ENCODE measurements around the gene NAV3. TPM values are rescaled to one million over a fixed set of nuclear protein-coding genes. Genes with fewer than 3 reads are reported as not detected.

NAV3 gene
- polyA plus RNA-seq, 1 of the 3 experiments (the other 2 are of a cell fraction) = 10.5 TPM

GRCh38 chr12:77925536-77926108 is 94.9 kb downstream of the NAV3 start:
- no peaks in the 10 kb centered on the region for H3K27me3 ChIP-seq (ENCODE audit: insufficient read depth)
- H3K9me2 ChIP-seq = no peaks in the 10 kb centered on the region
- peak overlapping the region in 1 of 2 experiments; percentile 61; a peak in 1 of 4 replicates for H3K4me3 ChIP-seq (ENCODE audit: low read depth in 2 of 2, low read length in 1 of 2)
- no peaks in the 10 kb centered on the region for H3K9me3 ChIP-seq
- peak; percentile 54 for DNase-seq
- TF ChIP-seq USF2 (IDR thresholded peaks at IDR 0.05; ENCODE audit: borderline replicate concordance, low read depth, low read length) = no peak
- peak; percentile 88 for TF ChIP-seq RAD21 (IDR thresholded peaks at IDR 0.05; ENCODE audit: low read length)
- 0 out of 2 replicates have a peak, but pooled peaks have one; percentile 4 for TF ChIP-seq IRF3 (IDR thresholded peaks at IDR 0.05; ENCODE audit: low read depth, low read length)
- TF ChIP-seq GABPA (IDR thresholded peaks at IDR 0.05; ENCODE audit: low read depth) = no peak
- peak; percentile 74 for TF ChIP-seq MAX (IDR thresholded peaks at IDR 0.05; ENCODE audit: low read depth)
- 0 out of 2 replicates have a peak, but pooled peaks have one; percentile 4 for TF ChIP-seq JUND (IDR thresholded peaks at IDR 0.05)
- TF ChIP-seq, protein P1, sequence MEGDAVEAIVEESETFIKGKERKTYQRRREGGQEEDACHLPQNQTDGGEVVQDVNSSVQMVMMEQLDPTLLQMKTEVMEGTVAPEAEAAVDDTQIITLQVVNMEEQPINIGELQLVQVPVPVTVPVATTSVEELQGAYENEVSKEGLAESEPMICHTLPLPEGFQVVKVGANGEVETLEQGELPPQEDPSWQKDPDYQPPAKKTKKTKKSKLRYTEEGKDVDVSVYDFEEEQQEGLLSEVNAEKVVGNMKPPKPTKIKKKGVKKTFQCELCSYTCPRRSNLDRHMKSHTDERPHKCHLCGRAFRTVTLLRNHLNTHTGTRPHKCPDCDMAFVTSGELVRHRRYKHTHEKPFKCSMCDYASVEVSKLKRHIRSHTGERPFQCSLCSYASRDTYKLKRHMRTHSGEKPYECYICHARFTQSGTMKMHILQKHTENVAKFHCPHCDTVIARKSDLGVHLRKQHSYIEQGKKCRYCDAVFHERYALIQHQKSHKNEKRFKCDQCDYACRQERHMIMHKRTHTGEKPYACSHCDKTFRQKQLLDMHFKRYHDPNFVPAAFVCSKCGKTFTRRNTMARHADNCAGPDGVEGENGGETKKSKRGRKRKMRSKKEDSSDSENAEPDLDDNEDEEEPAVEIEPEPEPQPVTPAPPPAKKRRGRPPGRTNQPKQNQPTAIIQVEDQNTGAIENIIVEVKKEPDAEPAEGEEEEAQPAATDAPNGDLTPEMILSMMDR (IDR thresholded peaks at IDR 0.05) = peak; percentile 100
- no peak; the same call in 1 of the 2 replicates for TF ChIP-seq RXRA (IDR thresholded peaks at IDR 0.05; ENCODE audit: borderline replicate concordance, low read depth)
- peak; percentile 23; the same call in 1 of the 2 replicates for TF ChIP-seq RCOR1 (IDR thresholded peaks at IDR 0.05; ENCODE audit: low read length)
- TF ChIP-seq TCF12 (IDR thresholded peaks at IDR 0.05) = peak; percentile 60
- TF ChIP-seq EP300 (IDR thresholded peaks at IDR 0.05; ENCODE audit: borderline replicate concordance in 1 of 2, low read depth in 1 of 2, low read length in 1 of 2) = peak in 1 of 2 experiments; percentile 29; a peak in 1 of 4 replicates
- no peak for TF ChIP-seq EZH2phosphoT487 (IDR thresholded peaks at IDR 0.05; ENCODE audit: borderline replicate concordance, low read depth)
- TF ChIP-seq POLR2AphosphoS5 (IDR thresholded peaks at IDR 0.05; ENCODE audit: low read depth, low read length) = peak; percentile 30; the same call in 1 of the 2 replicates
- TF ChIP-seq FOXM1 (IDR thresholded peaks at IDR 0.05; ENCODE audit: low read depth) = 0 out of 2 replicates have a peak, but pooled peaks have one; percentile 19
- TF ChIP-seq MXI1 (IDR thresholded peaks at IDR 0.05; ENCODE audit: low read depth, low read length) = peak; percentile 72; the same call in 1 of the 2 replicates
- TF ChIP-seq USF1 (IDR thresholded peaks at IDR 0.05; ENCODE audit: borderline replicate concordance, low read depth) = peak; percentile 66; the same call in 1 of the 2 replicates
- peak; percentile 78 for TF ChIP-seq NFIC (IDR thresholded peaks at IDR 0.05; ENCODE audit: borderline replicate concordance)
- TF ChIP-seq SIN3A (IDR thresholded peaks at IDR 0.05; ENCODE audit: borderline replicate concordance, low read depth, low read length) = 0 out of 2 replicates have a peak, but pooled peaks have one; percentile 61
- 0 out of 2 replicates have a peak, but pooled peaks have one; percentile 36 for TF ChIP-seq RFX5 (IDR thresholded peaks at IDR 0.05; ENCODE audit: low read length)
- no peak for TF ChIP-seq FOXJ3 (CRISPR knock-in tag; IDR thresholded peaks at IDR 0.05)
- TF ChIP-seq SMC3 (IDR thresholded peaks at IDR 0.05; ENCODE audit: low read depth, low read length) = peak; percentile 94
- no peak for TF ChIP-seq ELF1 (IDR thresholded peaks at IDR 0.05)
- no peaks in the 10 kb centered on the region for H3K79me2 ChIP-seq (ENCODE audit: insufficient read depth)
- H3K4me1 ChIP-seq (ENCODE audit: control insufficient read depth in 1 of 2, insufficient read depth in 2 of 2, low read depth in 1 of 2, low read length in 1 of 2) = peaks cover 3 to 25% of the 10 kb centered on the region in 2 experiments
- peak overlapping the region; percentile 35 for H3K4me2 ChIP-seq
- H2AFZ ChIP-seq (ENCODE audit: low read depth) = no peak overlapping the region
- peaks cover 26% of the 10 kb centered on the region for H3F3A ChIP-seq (replicated peaks; ENCODE audit: insufficient read depth)
- WGBS (ENCODE audit: low lambda C conversion rate) = 2% methylated on average over 6 of the region's 6 CpGs
- H4K20me1 ChIP-seq (ENCODE audit: insufficient read depth) = no peaks in the 10 kb centered on the region
- ChIA-PET POLR2A (no interaction called here), CTCF (interaction anchor here (0.6 to 3.0 kb wide), 31 partner anchors 8 to 311 kb away, joined by 3 to 20 read pairs (median 4); no protein-coding TSS in a partner anchor)
- H3K36me3 ChIP-seq (replicated peaks in 1 of 2; ENCODE audit: control insufficient read depth in 1 of 2, insufficient read depth in 2 of 2, low read length in 1 of 2) = no peaks in the 10 kb centered on the region
- no peak overlapping the region for H3K9ac ChIP-seq
- H3K27ac ChIP-seq (ENCODE audit: low read depth in 2 of 2, low read length in 1 of 2) = peak overlapping the region; percentile 46 to 76; a peak in 3 of 4 replicates
